PC-3 (cell line): ENCODE measurements around the gene AKAP13.

Experiments used
- EZH2 ChIP-seq: fragments of 300-600 bp; sonication (generic); IDR thresholded peaks from one replicate; pipeline ENCODE4 v1.6.1; 2017; ENCODE audit warnings: antibody characterized with exemption, mild to moderate bottlenecking, low read length; ENCODE audit not compliant: unreplicated experiment
- EZH2phosphoT487 ChIP-seq: fragments of 300-600 bp; sonication (generic); IDR thresholded peaks from 2 replicates; pipeline ENCODE4 v1.6.1; 2018; ENCODE audit warnings: mild to moderate bottlenecking, antibody characterized with exemption, low read length, borderline replicate concordance
- TF ChIP-seq, protein P1 (sequence below): fragments of 300-600 bp; sonication (generic); conservative IDR thresholded peaks from 2 replicates; pipeline ENCODE4 v1.5.1; 2017; ENCODE audit warnings: antibody characterized with exemption, low read depth, mild to moderate bottlenecking, low read length

- TF ChIP-seq, protein P1, sequence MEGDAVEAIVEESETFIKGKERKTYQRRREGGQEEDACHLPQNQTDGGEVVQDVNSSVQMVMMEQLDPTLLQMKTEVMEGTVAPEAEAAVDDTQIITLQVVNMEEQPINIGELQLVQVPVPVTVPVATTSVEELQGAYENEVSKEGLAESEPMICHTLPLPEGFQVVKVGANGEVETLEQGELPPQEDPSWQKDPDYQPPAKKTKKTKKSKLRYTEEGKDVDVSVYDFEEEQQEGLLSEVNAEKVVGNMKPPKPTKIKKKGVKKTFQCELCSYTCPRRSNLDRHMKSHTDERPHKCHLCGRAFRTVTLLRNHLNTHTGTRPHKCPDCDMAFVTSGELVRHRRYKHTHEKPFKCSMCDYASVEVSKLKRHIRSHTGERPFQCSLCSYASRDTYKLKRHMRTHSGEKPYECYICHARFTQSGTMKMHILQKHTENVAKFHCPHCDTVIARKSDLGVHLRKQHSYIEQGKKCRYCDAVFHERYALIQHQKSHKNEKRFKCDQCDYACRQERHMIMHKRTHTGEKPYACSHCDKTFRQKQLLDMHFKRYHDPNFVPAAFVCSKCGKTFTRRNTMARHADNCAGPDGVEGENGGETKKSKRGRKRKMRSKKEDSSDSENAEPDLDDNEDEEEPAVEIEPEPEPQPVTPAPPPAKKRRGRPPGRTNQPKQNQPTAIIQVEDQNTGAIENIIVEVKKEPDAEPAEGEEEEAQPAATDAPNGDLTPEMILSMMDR: no peak
- TF ChIP-seq EZH2 (no peak), EZH2phosphoT487 (no peak)
Observed at GRCh38 chr15:85353516-85353915, 26.9 kb upstream of the AKAP13 start.
